ENCODE measurements around the gene KCNQ1. TPM values are rescaled to one million over a fixed set of nuclear protein-coding genes. Genes with fewer than 3 reads are reported as not detected.

KCNQ1 gene
- total and polyA plus RNA-seq, 2 donors (not counting 1 experiment from before 2014, with no cell fraction given): not detected

GRCh38 chr11:2729841-2730240 lies 285.0 kb downstream of the KCNQ1 start:
- no peak for DNase-seq (ENCODE audit: low read depth in 2 of 2)
- no peak overlapping the region for H3K9ac ChIP-seq (ENCODE audit: insufficient read depth, low read length)
- no peaks in the 10 kb centered on the region for H4K20me1 ChIP-seq (ENCODE audit: control insufficient read depth, extremely low read depth, insufficient read depth, low read length)
- TF ChIP-seq, protein P1, sequence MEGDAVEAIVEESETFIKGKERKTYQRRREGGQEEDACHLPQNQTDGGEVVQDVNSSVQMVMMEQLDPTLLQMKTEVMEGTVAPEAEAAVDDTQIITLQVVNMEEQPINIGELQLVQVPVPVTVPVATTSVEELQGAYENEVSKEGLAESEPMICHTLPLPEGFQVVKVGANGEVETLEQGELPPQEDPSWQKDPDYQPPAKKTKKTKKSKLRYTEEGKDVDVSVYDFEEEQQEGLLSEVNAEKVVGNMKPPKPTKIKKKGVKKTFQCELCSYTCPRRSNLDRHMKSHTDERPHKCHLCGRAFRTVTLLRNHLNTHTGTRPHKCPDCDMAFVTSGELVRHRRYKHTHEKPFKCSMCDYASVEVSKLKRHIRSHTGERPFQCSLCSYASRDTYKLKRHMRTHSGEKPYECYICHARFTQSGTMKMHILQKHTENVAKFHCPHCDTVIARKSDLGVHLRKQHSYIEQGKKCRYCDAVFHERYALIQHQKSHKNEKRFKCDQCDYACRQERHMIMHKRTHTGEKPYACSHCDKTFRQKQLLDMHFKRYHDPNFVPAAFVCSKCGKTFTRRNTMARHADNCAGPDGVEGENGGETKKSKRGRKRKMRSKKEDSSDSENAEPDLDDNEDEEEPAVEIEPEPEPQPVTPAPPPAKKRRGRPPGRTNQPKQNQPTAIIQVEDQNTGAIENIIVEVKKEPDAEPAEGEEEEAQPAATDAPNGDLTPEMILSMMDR (conservative IDR thresholded peaks at IDR 0.05 in 1 of 2, IDR thresholded peaks at IDR 0.05 in 1 of 2; ENCODE audit: low read depth in 1 of 2, low read length in 2 of 2): no peak
- no peak for TF ChIP-seq EZH2 (IDR thresholded peaks at IDR 0.05; ENCODE audit: low read length, missing control alignments)
- H3K4me3 ChIP-seq (replicated peaks in 1 of 4; ENCODE audit: control extremely low read depth in 1 of 4, insufficient read depth in 1 of 4, low read depth in 3 of 4, low read length in 4 of 4): no peak overlapping the region
- no peak overlapping the region for H3K4me2 ChIP-seq (ENCODE audit: extremely low read depth, insufficient read depth, low read length)
- no peaks in the 10 kb centered on the region for H3K79me2 ChIP-seq (ENCODE audit: control insufficient read depth, insufficient read depth, low read length)
- no peak overlapping the region for H2AFZ ChIP-seq (ENCODE audit: low read length)
- H3K27ac ChIP-seq (ENCODE audit: insufficient read depth, low read length): no peak overlapping the region
- peaks cover 9% of the 10 kb centered on the region for H3K27me3 ChIP-seq (ENCODE audit: control insufficient read depth, insufficient read depth, low read length)
- no peaks in the 10 kb centered on the region for H3K36me3 ChIP-seq (ENCODE audit: control insufficient read depth, insufficient read depth, low read length)
- no peaks in the 10 kb centered on the region for H3K9me3 ChIP-seq (ENCODE audit: control insufficient read depth, insufficient read depth, low read depth, low read length)
- no peaks in the 10 kb centered on the region for H3K4me1 ChIP-seq (ENCODE audit: control insufficient read depth, extremely low read depth, insufficient read depth, low read length)

- Histone ChIP-seq H4K20me1 (ENCODE audit: control insufficient read depth, extremely low read depth, insufficient read depth, low read length) (no peaks in the 10 kb centered on the region), H3K27me3 (ENCODE audit: control insufficient read depth, insufficient read depth, low read length) (peaks cover 9% of the 10 kb centered on the region), H3K4me1 (ENCODE audit: control insufficient read depth, extremely low read depth, insufficient read depth, low read length) (no peaks in the 10 kb centered on the region), H3K4me2 (ENCODE audit: extremely low read depth, insufficient read depth, low read length) (no peak overlapping the region), H2AFZ (ENCODE audit: low read length) (no peak overlapping the region), H3K27ac (ENCODE audit: insufficient read depth, low read length) (no peak overlapping the region), H3K36me3 (ENCODE audit: control insufficient read depth, insufficient read depth, low read length) (no peaks in the 10 kb centered on the region), H3K9ac (ENCODE audit: insufficient read depth, low read length) (no peak overlapping the region), H3K4me3 (replicated peaks in 1 of 4; ENCODE audit: control extremely low read depth in 1 of 4, insufficient read depth in 1 of 4, low read depth in 3 of 4, low read length in 4 of 4) (no peak overlapping the region), H3K79me2 (ENCODE audit: control insufficient read depth, insufficient read depth, low read length) (no peaks in the 10 kb centered on the region), H3K9me3 (ENCODE audit: control insufficient read depth, insufficient read depth, low read depth, low read length) (no peaks in the 10 kb centered on the region)
- no peak for TF ChIP-seq EZH2 (IDR thresholded peaks at IDR 0.05; ENCODE audit: low read length, missing control alignments)
- TF ChIP-seq, protein P1 (conservative IDR thresholded peaks at IDR 0.05 in 1 of 2, IDR thresholded peaks at IDR 0.05 in 1 of 2; ENCODE audit: low read depth in 1 of 2, low read length in 2 of 2): no peak
- no peak for DNase-seq (ENCODE audit: low read depth in 2 of 2)
Measured at GRCh38 chr11:2730272-2731129, 285.7 kb downstream of the KCNQ1 start.

- Histone ChIP-seq H3K9ac (ENCODE audit: insufficient read depth, low read length) (no peak overlapping the region), H3K4me1 (ENCODE audit: control insufficient read depth, extremely low read depth, insufficient read depth, low read length) (no peaks in the 10 kb centered on the region), H3K4me2 (ENCODE audit: extremely low read depth, insufficient read depth, low read length) (no peak overlapping the region), H3K36me3 (ENCODE audit: control insufficient read depth, insufficient read depth, low read length) (no peaks in the 10 kb centered on the region), H3K4me3 (replicated peaks in 1 of 4; ENCODE audit: control extremely low read depth in 1 of 4, insufficient read depth in 1 of 4, low read depth in 3 of 4, low read length in 4 of 4) (no peak overlapping the region), H3K9me3 (ENCODE audit: control insufficient read depth, insufficient read depth, low read depth, low read length) (no peaks in the 10 kb centered on the region), H2AFZ (ENCODE audit: low read length) (no peak overlapping the region), H3K27me3 (ENCODE audit: control insufficient read depth, insufficient read depth, low read length) (peaks cover 9% of the 10 kb centered on the region), H3K79me2 (ENCODE audit: control insufficient read depth, insufficient read depth, low read length) (no peaks in the 10 kb centered on the region), H4K20me1 (ENCODE audit: control insufficient read depth, extremely low read depth, insufficient read depth, low read length) (no peaks in the 10 kb centered on the region), H3K27ac (ENCODE audit: insufficient read depth, low read length) (no peak overlapping the region)
- DNase-seq (ENCODE audit: low read depth in 2 of 2): no peak
- TF ChIP-seq, protein P1 (conservative IDR thresholded peaks at IDR 0.05 in 1 of 2, IDR thresholded peaks at IDR 0.05 in 1 of 2; ENCODE audit: low read depth in 1 of 2, low read length in 2 of 2): no peak
- no peak for TF ChIP-seq EZH2 (IDR thresholded peaks at IDR 0.05; ENCODE audit: low read length, missing control alignments)
Measured at GRCh38 chr11:2731130-2732125, 286.6 kb downstream of the KCNQ1 start.

Data from fibroblast of lung (primary cell).